Measurements from ENCODE around the gene CCDC138.

The CCDC138 gene

DNA sequence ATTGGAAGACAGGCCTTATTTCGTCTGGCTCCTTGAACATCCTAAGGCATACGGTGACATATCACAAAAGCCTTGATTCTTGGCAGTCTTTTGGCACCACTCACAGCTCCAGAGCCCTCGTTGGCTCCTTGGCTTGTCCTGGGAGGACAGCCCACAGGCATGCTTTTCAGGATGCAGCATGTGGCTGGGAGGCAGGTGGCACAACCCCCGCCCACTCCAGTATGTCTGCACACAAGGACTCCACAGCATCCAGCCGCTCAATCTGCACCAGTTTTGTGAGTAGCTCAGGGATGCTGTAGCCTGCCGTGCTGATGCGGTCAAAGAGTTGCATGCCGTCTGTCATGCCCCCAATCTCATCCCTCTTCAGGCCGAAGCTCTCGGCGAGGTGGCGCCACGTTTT is 110.2 kb downstream of the CCDC138 start (continued):
- TF ChIP-seq, protein P1, sequence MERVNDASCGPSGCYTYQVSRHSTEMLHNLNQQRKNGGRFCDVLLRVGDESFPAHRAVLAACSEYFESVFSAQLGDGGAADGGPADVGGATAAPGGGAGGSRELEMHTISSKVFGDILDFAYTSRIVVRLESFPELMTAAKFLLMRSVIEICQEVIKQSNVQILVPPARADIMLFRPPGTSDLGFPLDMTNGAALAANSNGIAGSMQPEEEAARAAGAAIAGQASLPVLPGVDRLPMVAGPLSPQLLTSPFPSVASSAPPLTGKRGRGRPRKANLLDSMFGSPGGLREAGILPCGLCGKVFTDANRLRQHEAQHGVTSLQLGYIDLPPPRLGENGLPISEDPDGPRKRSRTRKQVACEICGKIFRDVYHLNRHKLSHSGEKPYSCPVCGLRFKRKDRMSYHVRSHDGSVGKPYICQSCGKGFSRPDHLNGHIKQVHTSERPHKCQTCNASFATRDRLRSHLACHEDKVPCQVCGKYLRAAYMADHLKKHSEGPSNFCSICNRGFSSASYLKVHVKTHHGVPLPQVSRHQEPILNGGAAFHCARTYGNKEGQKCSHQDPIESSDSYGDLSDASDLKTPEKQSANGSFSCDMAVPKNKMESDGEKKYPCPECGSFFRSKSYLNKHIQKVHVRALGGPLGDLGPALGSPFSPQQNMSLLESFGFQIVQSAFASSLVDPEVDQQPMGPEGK (CRISPR knock-in tag; IDR thresholded peaks at IDR 0.05; ENCODE audit: borderline replicate concordance): no peak
- TF ChIP-seq ZNF70 (CRISPR knock-in tag; IDR thresholded peaks at IDR 0.05): no peak

- TF ChIP-seq ZNF70 (CRISPR knock-in tag; IDR thresholded peaks at IDR 0.05) (no peak), POU6F1 (CRISPR knock-in tag; IDR thresholded peaks at IDR 0.05; ENCODE audit: borderline replicate concordance, low read depth) (no peak), CREB5 (CRISPR knock-in tag; IDR thresholded peaks at IDR 0.05; ENCODE audit: low read depth) (no peak), GLIS3 (CRISPR knock-in tag; IDR thresholded peaks at IDR 0.05) (no peak), ZNF8 (CRISPR knock-in tag; IDR thresholded peaks at IDR 0.05) (no peak)
- TF ChIP-seq, protein P1 (CRISPR knock-in tag; IDR thresholded peaks at IDR 0.05; ENCODE audit: borderline replicate concordance): no peak
- ATAC-seq: no peak
Measured at GRCh38 chr2:108898315-108899082, 111.9 kb downstream of the CCDC138 start.

GRCh38 chr2:108904680-108905079 is 118.1 kb downstream of the CCDC138 start:
- no peak for TF ChIP-seq TOX (CRISPR knock-in tag; IDR thresholded peaks at IDR 0.05; ENCODE audit: borderline replicate concordance)
- TF ChIP-seq OSR1 (CRISPR knock-in tag; IDR thresholded peaks at IDR 0.05): no peak
- TF ChIP-seq ARNTL (CRISPR knock-in tag; IDR thresholded peaks at IDR 0.05; ENCODE audit: borderline replicate concordance, low read depth): no peak
- no peak for TF ChIP-seq PPARA (CRISPR knock-in tag; IDR thresholded peaks at IDR 0.05; ENCODE audit: borderline replicate concordance)
- TF ChIP-seq ZC3H10 (CRISPR knock-in tag; IDR thresholded peaks at IDR 0.05): no peak
- no peak for TF ChIP-seq RARB (CRISPR knock-in tag; IDR thresholded peaks at IDR 0.05)
- no peak for ATAC-seq

DNA sequence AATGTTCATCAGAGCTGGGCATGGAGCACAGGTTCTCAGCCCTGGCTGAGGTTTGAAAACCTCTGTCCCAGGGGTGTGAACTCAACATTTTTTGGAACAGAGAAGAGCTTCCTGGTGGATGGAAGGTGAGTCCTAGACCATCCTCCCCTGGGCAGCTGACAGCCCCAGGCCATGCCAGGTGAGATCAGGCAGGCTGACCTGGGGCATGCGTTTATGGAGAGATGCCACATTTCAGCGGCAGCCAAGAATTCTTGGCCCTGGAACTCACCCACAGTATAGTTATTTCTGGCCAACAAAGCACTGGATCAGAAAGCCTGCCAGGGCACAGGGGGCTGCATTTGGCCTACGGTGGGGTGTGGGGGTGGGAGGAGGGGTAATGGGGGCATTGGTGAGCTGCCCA is 118.6 kb downstream of the CCDC138 start:
- ATAC-seq: no peak
- no peak for TF ChIP-seq ESRRG (CRISPR knock-in tag; IDR thresholded peaks at IDR 0.05)
- no peak for TF ChIP-seq BACH2 (CRISPR knock-in tag; IDR thresholded peaks at IDR 0.05; ENCODE audit: borderline replicate concordance)
- no peak for TF ChIP-seq RARB (CRISPR knock-in tag; IDR thresholded peaks at IDR 0.05)
- TF ChIP-seq TOX (CRISPR knock-in tag; IDR thresholded peaks at IDR 0.05; ENCODE audit: borderline replicate concordance): no peak
- TF ChIP-seq CSRNP3 (CRISPR knock-in tag; IDR thresholded peaks at IDR 0.05): no peak
- TF ChIP-seq GLIS3 (CRISPR knock-in tag; IDR thresholded peaks at IDR 0.05): no peak
- TF ChIP-seq ZFP3 (CRISPR knock-in tag; IDR thresholded peaks at IDR 0.05): no peak
- no peak for TF ChIP-seq TCF4 (CRISPR knock-in tag; IDR thresholded peaks at IDR 0.05; ENCODE audit: borderline replicate concordance)
- no peak for TF ChIP-seq SNAI2 (CRISPR knock-in tag; IDR thresholded peaks at IDR 0.05)
- no peak for TF ChIP-seq ARNTL (CRISPR knock-in tag; IDR thresholded peaks at IDR 0.05; ENCODE audit: borderline replicate concordance, low read depth)
- TF ChIP-seq OSR1 (CRISPR knock-in tag; IDR thresholded peaks at IDR 0.05): no peak
- TF ChIP-seq ZNF8 (CRISPR knock-in tag; IDR thresholded peaks at IDR 0.05): no peak
- TF ChIP-seq CREB5 (CRISPR knock-in tag; IDR thresholded peaks at IDR 0.05; ENCODE audit: low read depth): no peak
- no peak for TF ChIP-seq CSDC2 (CRISPR knock-in tag; IDR thresholded peaks at IDR 0.05)
- TF ChIP-seq TSHZ2 (CRISPR knock-in tag; IDR thresholded peaks at IDR 0.05): no peak
- no peak for TF ChIP-seq PPARA (CRISPR knock-in tag; IDR thresholded peaks at IDR 0.05; ENCODE audit: borderline replicate concordance)
- TF ChIP-seq ZNF70 (CRISPR knock-in tag; IDR thresholded peaks at IDR 0.05): no peak
- no peak for TF ChIP-seq ZFP30 (CRISPR knock-in tag; IDR thresholded peaks at IDR 0.05)
- no peak for TF ChIP-seq ZNF565 (CRISPR knock-in tag; conservative IDR thresholded peaks at IDR 0.05; ENCODE audit: low read depth)

All from SK-N-SH treated with all-trans-retinoic acid at 6 μM for 48 hours (cell line).